ENCODE results near the gene SNX18.

DNA sequence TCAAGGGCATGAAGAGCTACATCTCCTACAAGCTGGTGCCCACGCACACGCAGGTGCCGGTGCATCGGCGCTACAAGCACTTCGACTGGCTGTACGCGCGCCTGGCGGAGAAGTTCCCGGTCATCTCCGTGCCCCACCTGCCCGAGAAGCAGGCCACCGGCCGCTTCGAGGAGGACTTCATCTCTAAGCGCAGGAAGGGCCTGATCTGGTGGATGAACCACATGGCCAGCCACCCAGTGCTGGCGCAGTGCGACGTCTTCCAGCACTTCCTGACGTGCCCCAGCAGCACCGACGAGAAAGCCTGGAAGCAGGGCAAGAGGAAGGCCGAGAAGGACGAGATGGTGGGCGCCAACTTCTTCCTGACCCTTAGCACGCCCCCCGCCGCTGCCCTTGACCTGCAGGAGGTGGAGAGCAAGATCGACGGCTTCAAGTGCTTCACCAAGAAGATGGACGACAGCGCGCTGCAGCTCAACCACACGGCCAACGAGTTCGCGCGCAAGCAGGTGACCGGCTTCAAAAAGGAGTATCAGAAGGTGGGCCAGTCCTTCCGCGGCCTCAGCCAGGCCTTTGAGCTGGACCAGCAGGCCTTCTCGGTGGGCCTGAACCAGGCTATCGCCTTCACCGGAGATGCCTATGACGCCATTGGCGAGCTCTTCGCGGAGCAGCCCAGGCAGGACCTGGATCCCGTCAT lies 1.4 kb downstream of the SNX18 start:
- TF ChIP-seq, protein P1, sequence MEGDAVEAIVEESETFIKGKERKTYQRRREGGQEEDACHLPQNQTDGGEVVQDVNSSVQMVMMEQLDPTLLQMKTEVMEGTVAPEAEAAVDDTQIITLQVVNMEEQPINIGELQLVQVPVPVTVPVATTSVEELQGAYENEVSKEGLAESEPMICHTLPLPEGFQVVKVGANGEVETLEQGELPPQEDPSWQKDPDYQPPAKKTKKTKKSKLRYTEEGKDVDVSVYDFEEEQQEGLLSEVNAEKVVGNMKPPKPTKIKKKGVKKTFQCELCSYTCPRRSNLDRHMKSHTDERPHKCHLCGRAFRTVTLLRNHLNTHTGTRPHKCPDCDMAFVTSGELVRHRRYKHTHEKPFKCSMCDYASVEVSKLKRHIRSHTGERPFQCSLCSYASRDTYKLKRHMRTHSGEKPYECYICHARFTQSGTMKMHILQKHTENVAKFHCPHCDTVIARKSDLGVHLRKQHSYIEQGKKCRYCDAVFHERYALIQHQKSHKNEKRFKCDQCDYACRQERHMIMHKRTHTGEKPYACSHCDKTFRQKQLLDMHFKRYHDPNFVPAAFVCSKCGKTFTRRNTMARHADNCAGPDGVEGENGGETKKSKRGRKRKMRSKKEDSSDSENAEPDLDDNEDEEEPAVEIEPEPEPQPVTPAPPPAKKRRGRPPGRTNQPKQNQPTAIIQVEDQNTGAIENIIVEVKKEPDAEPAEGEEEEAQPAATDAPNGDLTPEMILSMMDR (IDR thresholded peaks at IDR 0.05) = no peak
- TF ChIP-seq POLR2A (IDR thresholded peaks at IDR 0.05) = no peak
